NCI-H460 (cell line): ENCODE results near the gene LDLRAD4. TPM values are rescaled to one million over a fixed set of nuclear protein-coding genes. Genes with fewer than 3 reads are reported as not detected.

Source experiments
- DNase-seq: peaks from one replicate; pipeline ENCODE4 v3.0.0-alpha.2; 2016; ENCODE audit warnings: low read depth; ENCODE audit errors: extremely low read depth
- total RNA-seq: library from RNA; depleted of rRNA; stranded (reverse); fragments of >200 nt; shearing (Covaris generic); gene quantifications from 2 replicates; pipeline ENCODE4 v1.2.3, GENCODE V29; 2014

Gene LDLRAD4
- total RNA-seq, 1 experiment from 2014 or later: not detected

- no peak for DNase-seq
Measured at GRCh38 chr18:13416848-13417247, 198.3 kb downstream of the LDLRAD4 start.

GRCh38 chr18:13418013-13418710, 199.6 kb downstream of the LDLRAD4 start:
- DNase-seq: no peak

GRCh38 chr18:13420969-13421686, 202.6 kb downstream of the LDLRAD4 start:
- DNase-seq: no peak

- DNase-seq: no peak
Measured at GRCh38 chr18:13422541-13423147, 204.1 kb downstream of the LDLRAD4 start.

- no peak for DNase-seq
Measured at GRCh38 chr18:13423352-13423751, 204.8 kb downstream of the LDLRAD4 start.

GRCh38 chr18:13424363-13424762, 205.8 kb downstream of the LDLRAD4 start:
- no peak for DNase-seq

GRCh38 chr18:13425357-13426091, 207.0 kb downstream of the LDLRAD4 start:
- DNase-seq: no peak

GRCh38 chr18:13427354-13427753, 208.8 kb downstream of the LDLRAD4 start:
- DNase-seq: no peak

- no peak for DNase-seq
Measured at GRCh38 chr18:13428319-13428718, 209.8 kb downstream of the LDLRAD4 start.

GRCh38 chr18:13429016-13429415, 210.5 kb downstream of the LDLRAD4 start:
- DNase-seq: no peak

- DNase-seq: no peak
Measured at GRCh38 chr18:13429884-13430510, 211.4 kb downstream of the LDLRAD4 start.

GRCh38 chr18:13430663-13431062, 212.1 kb downstream of the LDLRAD4 start:
- DNase-seq: no peak

GRCh38 chr18:13431886-13432285, 213.3 kb downstream of the LDLRAD4 start:
- no peak for DNase-seq

- DNase-seq: no peak
Measured at GRCh38 chr18:13433125-13433524, 214.6 kb downstream of the LDLRAD4 start.

- DNase-seq: no peak
Measured at GRCh38 chr18:13433685-13434084, 215.1 kb downstream of the LDLRAD4 start.

GRCh38 chr18:13434854-13435253, 216.3 kb downstream of the LDLRAD4 start:
- DNase-seq: no peak

GRCh38 chr18:13435586-13436333, 217.2 kb downstream of the LDLRAD4 start:
- DNase-seq: no peak

- no peak for DNase-seq
Measured at GRCh38 chr18:13436576-13436975, 218.0 kb downstream of the LDLRAD4 start.

- DNase-seq: no peak
Measured at GRCh38 chr18:13437034-13437433, 218.5 kb downstream of the LDLRAD4 start.
